Measurements from ENCODE around the gene MIA. TPM values are rescaled to one million over a fixed set of nuclear protein-coding genes. Genes with fewer than 3 reads are reported as not detected.
"Not testable (repeated sequence)": the region's sequence is repeated elsewhere in the genome, so short reads cannot be mapped to it uniquely, and the experiment has no call there.

Gene MIA
- total RNA-seq, 1 donor from 2014 or later, result not detected

DNA sequence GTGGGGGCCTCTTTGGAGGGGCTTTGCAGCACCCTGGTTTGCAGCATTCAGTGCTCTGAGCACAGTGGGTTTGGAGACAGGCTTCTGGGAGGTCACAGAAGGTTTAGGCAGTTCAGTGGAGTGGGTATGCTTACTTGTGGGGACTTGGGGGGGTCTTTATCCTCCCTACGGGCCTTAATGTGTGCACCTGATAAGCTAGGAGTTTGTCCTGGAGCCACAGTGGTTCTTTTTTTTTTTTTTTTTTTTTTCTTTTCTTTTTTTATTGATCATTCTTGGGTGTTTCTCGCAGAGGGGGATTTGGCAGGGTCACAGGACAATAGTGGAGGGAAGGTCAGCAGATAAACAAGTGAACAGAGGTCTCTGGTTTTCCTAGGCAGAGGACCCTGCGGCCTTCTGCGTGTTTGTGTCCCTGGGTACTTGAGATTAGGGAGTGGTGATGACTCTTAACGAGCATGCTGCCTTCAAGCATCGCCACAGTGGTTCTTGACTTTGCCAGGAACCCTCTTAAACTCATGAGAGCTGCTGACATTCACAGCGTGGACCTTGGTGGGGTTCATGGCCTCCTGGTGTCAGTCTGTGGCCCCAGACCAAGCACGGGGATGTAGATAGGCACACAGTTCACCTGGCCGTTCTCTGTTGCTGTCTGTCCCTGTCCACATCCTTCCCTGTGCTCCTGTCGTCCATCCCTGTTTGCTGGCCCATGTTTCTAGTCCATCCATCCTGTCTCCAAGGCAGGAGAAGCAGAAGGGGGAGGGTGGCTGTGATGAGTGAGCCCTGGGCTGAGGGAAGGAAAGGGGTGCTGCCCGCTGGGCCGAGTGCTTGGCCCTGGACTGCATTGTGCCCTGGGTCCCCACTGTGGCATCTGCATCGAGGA lies 26.3 kb downstream of the MIA start:
- DNase-seq (ENCODE audit: low spot score in 2 of 2) (no peak), FAIRE-seq (no peak)

DNA sequence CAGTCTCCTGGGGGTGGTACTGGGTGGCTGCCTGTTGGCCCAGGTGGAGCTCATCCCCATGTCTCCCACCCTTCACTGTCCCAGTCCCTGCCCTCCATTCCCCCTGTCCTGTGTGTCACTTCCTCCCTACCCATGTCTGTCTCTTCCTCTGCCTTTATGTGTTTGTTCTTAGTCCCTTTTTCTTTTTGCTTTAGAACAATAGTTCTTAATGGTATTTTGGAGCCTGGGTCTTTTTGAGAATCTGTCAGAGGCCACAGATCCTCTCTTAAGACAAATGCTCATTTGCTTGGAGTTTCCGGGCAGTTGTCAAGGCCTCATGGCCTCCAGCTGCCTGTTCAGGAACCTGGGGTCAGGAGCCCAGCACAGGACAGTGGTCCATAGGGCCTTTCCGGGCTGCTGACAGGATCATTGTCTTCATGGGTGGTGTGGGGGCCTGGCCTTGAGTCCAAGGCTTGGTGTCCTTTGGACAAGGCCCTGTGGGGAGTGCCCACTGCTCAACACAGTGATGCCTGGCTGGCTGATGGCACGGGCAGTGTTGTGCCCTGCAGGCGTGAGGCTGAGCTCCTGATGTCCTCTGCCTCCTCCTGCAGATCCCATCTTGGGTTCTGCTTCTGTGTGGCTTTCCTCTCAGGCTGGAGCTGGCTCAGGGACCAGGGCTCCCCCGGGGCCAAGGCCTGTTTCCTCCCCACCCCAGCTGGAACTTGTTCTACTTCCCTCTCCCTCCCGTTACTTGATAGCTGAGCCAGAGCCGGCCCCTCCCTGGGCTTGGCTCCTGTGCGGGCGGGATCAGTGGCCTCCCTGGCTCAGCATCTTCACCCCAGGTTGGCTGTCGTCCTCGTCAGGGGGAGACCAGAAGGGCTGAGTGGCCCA lies 27.2 kb downstream of the MIA start:
- FAIRE-seq (no peak), DNase-seq (ENCODE audit: low spot score in 2 of 2) (no peak)

DNA sequence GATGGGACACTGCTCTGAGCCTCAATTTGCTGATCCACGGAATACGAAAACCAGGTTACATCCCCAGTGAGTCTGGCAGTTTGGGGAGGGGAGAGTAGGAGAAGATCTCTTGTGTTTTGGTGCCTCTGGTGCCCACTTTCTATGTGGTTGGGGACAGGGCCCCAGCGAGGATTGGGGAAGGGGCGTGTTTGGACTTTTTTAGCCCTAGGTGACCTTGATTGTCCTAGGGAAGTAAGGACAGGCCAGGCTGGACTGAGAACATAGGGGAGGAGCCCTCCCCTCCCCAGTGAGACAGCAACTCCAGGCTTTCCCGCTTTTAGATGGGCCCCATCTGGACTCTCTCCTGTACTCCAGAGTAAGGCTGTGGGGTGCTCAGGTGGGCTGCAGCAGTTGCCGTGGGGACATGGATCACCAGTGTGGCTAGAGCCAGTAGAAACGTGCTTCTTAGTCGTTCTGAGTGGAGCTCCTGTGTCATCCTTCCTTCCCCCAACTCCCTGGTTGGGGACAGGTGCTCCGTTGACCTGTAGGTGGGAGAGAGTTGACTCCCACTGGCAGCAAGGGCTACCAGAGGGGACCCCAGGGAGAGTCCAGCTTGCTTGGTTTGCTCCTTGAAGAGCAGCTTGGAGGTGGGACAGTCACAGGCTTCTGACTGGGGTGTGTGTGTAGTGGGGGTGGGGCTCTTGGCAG lies 28.0 kb downstream of the MIA start:
- no peak for FAIRE-seq
- DNase-seq (ENCODE audit: low spot score in 2 of 2), result no peak

DNA sequence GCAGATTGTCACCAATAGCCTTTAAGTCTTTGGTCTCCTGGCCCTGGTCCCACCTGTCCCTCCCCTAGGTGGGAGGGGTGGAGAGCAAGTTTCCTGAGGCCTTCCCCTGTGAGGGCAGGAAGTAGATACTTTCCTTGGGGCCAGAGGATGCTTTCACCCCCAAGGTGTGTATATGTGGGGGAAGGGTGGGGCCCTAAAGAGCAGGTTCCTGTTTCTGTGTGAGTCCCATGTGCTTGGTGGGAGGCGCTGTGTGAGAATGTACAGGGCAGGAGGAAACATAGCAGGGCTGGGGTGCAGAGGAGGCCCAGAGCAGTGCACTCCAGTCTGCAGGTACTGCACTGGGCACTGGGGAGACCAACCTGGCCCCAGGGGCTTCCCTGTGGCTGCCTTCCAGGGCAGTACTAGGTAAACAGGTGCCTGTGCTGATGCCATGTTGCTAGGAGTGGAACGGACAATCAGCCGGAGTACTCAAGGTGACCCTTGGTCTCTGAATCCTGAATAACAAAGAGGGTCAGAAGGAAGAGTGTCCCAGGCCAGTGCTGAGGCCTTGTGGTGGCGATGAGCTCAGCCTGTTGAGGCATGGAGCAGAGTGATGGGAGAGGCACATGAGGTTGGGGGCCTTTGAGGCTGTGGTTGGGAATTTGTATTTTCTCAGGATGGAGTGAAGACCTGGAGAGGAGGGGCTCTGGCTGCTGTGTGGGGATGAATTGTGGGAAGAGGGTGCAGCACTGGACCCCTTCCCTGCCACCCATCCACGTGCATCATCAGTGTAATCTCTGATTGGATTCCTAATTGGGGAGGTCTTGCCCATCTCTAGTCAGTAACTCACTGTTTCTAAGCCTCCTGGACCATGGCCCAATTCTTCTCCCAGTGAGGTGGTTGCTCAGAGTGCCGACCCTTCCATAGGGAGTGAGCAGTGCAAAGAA lies 28.8 kb downstream of the MIA start:
- FAIRE-seq, result no peak
- no peak for DNase-seq (ENCODE audit: low spot score in 2 of 2)

DNA sequence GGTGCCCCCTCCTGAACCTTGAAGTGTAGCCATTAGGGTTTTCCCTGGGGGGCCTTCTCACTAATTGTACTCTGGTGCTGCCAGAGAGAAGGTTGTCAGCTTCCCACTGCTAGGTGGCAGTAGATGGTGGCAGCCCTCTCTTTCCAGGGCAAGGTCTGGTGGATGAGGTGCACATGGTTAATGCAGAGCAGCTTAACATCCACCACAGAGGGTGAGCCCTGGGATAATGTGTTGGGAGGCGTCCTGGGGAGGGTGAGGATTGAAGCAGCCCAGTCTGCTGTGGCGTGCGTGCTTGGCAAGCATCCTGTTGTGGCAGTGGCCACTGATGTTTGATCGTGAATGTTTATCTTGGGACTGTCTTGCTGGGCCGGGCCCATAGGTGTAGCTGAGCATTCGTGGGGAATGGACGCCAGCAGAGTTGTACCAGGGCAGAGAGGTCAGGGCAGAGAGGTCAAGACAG lies 29.5 kb downstream of the MIA start:
- FAIRE-seq (no peak), DNase-seq (ENCODE audit: low spot score in 2 of 2) (no peak)

DNA sequence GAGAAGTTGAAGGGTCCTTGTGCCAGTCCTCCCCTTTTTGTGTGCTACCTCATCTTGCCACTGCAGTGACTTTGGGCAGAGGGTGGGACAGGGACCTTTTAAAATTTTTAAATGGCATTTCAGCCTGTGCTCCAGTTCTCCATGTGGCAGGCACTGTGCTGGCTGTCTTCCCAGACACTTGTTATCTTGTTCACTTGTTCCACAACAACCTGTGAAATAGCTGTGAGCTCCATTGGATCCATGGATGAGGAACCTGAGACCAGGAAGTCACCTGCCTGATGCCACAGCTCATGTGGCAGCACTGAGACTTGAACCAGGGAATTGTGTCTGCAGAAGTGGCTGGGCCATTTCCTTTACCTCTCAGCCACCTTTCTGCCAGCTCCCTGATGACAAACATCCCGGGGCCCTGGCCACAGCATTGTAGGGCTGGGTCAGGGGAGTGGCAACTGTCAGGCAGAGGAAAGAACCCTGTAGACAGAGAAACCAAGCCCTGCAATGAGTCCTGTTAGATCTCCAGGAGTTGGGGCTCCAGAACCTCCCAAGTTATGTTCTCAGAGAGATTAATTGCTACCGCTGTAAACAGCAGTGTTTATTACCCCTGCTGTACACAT lies 30.0 kb downstream of the MIA start:
- DNase-seq (ENCODE audit: low spot score in 2 of 2) (no peak), FAIRE-seq (no peak)

DNA sequence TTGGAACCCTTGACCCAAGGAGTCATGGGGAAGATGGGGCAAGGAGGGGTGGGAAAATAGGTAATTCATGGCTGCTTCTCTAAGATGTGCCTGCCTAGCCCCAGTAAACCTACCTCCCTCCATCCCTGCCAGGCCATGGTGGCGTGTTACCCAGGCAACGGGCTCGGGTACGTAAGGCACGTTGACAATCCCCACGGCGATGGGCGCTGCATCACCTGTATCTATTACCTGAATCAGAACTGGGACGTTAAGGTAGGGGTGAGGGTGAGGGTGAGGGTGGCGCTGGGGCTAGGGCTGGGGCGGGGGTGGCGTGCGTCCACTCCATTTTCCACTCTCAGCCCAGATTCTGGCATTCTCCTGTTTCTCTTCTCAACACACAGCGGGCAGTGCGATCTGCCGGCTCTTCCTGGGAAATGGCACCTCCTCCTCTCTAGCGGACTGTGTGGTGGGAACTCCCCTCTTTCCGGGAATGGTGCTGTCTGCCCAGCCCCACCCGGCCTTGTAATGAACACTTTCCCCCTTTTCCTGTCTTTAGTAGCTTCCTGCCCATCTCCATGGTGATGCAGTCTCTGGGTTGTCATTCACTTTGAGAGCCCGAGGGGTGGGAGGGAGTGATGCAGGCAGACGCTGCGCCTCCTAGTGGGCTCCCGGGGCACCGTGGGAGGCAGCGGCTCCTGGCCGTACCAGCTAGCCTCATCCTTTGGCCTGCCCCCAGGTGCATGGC lies 31.3 kb downstream of the MIA start:
- DNase-seq (ENCODE audit: low spot score in 2 of 2), result peak; percentile 87 to 98
- no peak for FAIRE-seq

DNA sequence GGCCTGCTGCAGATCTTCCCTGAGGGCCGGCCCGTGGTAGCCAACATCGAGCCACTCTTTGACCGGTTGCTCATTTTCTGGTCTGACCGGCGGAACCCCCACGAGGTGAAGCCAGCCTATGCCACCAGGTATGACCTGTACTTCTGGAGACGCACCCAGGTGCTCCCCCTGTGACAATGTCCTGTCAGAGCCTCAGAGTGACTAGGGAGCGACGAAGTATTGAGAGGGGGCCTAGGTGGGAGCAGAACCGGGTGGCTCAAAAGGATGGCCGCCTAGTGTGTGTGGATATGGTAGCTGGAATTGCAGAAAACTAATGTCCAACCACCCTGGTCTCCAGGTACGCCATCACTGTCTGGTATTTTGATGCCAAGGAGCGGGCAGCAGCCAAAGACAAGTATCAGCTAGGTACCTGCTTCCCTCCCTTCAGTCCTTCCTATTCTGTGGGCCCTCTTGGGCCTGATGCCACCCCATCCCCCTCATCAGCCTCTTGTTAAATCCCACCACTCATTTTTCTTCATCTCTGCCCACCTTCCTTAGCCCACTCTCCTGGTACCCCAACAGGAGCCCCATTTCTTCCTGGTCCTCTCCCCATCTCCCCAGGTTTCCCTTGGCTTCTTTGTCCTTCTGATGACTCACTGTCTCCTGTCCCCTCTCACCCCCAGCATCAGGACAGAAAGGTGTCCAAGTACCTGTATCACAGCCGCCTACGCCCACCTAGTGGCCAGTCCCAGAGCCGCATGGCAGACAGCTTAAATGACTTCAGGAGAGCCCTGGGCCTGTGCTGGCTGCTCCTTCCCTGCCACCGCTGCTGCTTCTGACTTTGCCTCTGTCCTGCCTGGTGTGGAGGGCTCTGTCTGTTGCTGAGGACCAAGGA lies 32.1 kb downstream of the MIA start:
- DNase-seq (ENCODE audit: low spot score in 2 of 2), result no peak

DNA sequence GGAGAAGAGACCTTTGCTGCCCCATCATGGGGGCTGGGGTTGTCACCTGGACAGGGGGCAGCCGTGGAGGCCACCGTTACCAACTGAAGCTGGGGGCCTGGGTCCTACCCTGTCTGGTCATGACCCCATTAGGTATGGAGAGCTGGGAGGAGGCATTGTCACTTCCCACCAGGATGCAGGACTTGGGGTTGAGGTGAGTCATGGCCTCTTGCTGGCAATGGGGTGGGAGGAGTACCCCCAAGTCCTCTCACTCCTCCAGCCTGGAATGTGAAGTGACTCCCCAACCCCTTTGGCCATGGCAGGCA lies 32.7 kb downstream of the MIA start:
- DNase-seq (ENCODE audit: low spot score in 2 of 2), result no peak
- FAIRE-seq, result no peak

More for the DNA sequence above, 32.1 kb downstream of the MIA start:
- FAIRE-seq, result no peak

DNA sequence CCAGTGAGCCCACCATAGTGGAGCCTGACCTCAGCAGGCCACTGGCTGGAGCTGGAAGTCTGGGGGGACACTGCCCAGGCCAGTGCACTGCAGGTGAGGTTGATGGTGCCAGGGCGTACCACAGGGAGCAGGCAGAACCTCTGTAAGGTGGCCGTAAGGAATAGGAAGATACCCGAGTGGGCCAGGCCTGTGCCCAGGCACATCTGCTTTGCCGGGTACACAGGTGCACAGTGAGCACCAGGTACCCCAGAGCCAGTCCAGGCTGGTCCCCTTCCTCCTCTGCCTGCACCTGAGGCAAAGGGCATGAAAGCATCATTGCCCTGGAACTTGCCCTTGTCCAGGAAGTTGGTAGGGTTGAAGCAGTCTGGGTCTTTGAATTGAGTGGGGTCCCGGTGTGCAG lies 33.2 kb downstream of the MIA start:
- DNase-seq (ENCODE audit: low spot score in 2 of 2) (no peak), FAIRE-seq (no peak)

DNA sequence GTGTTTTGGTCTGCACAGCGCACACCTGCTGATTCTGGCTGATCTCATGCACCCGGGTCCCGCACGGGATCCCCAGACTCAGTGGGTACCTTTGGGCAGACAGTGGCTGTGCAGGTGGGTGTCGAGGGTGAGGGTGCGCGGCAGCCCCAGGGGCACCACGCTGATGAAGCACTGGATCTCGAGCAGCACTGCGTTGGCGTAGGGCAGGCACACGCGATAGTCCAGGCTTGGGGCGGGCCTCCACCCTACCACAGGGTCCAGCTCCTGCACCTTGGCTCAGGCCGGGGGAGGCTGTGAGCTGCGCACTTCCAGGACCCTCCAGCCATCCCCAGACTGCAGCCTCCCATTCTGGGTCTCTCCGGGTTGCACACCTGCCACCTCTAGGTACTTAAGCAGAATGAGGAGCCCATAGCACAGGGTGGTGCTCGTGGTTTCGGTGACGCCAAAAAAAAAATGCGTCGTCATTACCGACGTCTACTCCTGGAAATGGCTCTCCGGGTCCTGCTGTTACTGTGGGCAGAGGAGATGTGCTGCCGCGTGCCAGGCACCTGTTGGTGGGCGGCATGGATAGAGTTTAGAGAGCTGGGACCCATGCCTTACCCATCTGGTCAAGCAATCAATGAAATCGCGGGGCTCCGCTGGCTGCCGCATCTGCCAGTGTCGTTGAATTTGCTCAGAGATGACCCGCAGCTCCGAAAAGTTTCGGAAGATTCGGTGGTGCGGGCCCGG lies 34.2 kb downstream of the MIA start:
- no peak for FAIRE-seq
- DNase-seq (ENCODE audit: low spot score in 2 of 2), result no peak

DNA sequence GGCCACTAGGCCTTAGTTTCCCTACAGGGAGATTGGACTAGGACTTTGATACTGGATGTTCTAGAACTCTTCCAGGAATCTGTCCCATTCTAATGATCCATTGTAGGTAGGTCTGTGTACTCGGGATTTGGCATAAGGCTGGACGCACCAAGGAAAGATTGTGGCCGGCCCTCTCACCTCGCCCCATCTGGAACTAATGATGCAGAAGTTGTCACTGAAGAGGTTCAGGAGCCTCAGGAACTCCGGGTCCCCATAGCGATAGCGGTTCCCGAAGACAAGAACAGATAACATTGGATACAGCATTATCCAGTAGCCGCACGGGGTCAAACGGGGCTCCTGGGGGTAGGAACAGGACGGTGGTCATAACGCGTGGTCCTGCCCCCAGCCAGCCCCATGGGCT lies 34.8 kb downstream of the MIA start:
- FAIRE-seq (no peak), DNase-seq (ENCODE audit: low spot score in 2 of 2) (no peak)

DNA sequence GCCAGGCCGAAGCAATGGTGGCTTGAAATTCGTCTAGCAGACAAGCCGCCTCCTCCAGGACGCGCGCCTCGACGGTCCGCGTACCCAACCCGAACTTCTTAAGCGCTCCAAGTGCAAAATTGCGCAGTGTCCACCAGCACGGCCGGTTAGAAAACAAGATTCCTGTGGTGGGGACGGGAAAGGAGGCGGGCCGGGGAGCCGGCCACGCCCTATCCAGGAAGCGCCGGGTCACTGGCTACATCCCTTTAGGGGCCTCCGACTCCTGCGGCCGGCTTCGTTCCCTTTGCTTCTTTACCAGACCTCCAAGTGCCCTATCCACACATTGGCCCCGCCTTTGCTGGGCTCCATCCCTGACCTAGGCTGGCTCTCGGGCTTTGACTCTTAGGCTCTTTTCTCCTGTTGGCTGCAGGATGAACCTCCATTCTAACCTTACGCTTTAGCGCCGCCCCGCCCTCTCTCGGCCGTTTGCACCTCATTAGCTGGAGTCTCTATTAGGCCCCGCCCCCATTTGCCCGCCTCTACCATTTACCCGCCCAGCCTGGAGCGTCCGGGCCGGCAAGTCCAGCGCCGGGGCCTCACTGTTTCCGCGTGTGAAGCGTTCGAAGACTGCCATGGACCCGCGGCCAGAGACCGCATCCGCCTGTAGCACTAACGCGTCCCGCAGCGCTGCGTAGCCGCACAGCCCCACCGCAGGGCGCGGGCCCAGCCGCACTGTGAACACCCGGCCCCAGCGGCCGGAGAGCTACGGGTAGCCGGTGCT lies 35.5 kb downstream of the MIA start:
- not testable (repeated sequence) for FAIRE-seq; DNase-seq (ENCODE audit: low spot score in 2 of 2)

DNA sequence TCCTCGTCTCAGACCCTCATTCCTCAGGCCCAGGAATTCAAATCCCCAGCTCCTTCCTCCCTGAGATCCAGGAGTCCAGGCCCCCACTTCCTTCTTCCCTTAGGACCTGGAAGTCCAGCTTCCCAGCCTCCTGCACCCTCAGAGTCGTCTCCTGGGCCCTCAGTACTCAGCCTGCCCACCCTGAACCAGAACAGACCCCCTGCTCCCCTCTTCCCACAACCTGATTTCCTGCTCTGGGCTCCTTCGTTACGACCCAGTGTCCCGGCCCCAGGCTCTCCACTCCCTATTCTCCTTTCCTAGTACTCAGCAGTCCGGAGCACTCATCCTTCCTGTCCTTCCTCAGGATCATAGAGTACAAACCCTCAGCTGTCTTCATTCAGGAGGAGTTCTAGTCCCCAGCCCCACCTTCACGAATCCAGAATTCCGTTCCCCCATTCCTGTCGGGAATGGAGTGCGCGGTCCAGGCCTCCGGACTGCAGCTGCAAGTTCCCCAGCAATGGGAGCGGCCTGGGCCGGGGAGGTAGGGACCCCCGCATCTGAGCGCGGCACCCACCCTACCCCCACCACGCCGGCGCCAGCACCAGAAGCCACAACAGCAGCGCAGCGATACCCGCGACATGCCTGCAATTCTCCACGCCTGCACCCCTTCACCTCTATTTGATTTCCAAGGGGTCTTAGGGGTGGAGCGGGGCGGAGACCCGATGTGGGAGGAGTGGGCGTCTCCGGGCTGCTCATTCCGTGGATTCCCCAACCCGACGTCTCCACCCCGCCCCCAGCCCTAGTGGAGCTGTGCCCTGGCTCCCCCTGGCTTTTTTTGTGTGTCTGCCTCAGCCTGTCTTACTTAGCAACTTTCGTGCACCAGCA lies 36.4 kb downstream of the MIA start:
- FAIRE-seq, result no peak
- DNase-seq (ENCODE audit: low spot score in 2 of 2), result no peak

DNA sequence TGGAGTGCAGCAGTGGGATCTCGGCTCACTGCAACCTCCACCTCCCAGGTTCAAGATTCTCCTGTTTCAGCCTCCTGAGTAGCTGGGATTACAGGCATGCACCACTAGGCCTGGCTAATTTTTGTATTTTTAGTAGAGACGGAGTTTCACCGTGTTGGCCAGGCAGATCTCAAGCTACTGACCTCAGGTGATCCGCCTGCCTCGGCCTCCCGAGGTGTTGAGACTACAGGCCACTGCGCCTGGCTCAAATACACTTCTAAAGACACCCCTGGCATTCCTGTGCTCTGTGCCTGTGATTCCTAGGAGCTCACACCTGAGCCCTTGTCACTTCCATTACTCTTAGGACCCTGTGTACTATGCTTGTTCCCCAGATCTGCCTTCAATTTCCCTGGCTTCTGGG lies 37.2 kb downstream of the MIA start:
- not testable (repeated sequence) for DNase-seq (ENCODE audit: low spot score in 2 of 2)

DNA sequence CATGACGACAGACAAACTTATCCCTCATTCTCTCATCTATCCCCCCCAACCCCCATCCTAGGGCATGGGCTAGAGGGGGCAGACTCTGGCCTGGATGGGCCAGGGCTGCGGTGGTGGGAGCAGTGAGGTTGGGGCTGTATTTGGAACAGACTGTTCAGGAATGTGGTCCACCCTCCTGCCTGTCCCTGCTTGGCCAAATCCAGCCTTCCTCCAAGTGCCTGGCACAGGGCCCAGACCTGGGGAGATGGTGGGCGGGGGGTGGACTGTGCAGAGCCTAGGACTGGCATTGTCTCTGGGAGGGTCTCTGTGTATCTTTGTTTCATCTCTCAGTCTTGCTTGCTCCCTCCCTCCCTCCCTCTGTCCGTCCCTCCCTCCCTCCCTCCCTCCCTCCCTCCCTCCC lies 37.9 kb downstream of the MIA start:
- DNase-seq (ENCODE audit: low spot score in 2 of 2), result no peak
- FAIRE-seq, result no peak

More for the DNA sequence above, 37.2 kb downstream of the MIA start:
- not testable (repeated sequence) for FAIRE-seq

All from frontal cortex (tissue), 4 donors.